ENCODE results near the gene MATCAP1.

The MATCAP1 gene

DNA sequence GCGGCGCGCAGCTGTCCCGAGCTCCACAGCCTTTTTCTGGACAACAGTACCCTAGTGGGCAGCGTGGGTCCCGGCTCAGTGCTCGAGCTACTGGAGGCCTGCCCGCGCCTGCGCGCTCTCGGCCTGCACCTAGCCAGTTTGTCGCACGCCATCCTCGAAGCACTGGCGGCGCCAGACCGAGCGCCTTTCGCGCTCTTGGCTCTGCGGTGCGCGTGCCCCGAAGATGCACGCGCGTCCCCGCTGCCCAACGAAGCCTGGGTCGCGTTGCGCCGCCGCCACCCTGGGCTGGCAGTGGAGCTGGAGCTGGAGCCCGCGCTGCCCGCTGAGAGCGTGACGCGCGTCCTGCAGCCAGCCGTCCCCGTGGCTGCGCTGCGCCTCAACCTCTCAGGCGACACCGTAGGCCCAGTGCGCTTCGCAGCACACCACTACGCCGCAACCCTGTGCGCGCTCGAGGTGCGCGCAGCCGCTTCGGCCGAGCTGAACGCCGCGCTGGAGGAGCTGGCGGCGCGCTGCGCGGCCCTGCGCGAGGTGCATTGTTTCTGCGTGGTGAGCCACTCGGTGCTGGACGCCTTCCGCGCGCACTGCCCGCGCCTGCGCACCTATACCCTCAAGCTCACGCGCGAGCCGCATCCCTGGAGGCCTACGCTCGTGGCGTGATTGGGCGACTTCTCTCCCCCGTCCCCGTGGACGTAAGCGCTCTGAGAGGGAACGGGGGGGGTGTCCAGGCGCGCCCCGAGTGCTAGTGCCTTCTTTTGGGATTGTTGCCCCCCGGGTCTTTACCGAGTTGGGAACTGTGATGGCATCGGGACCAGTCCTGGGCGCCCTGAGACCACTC is 20.4 kb downstream of the MATCAP1 start:
- Mint-ChIP-seq H3K36me3 (peaks cover 45% of the 10 kb centered on the region), H3K4me3 (peak overlapping the region; percentile 95), H3K4me1 (peaks cover 62% of the 10 kb centered on the region), H3K27ac (no peak overlapping the region), H3K9me3 (no peaks in the 10 kb centered on the region)
- peak; percentile 4 for ATAC-seq
- DNase-seq (ENCODE audit: low spot score in 2 of 2), result peak in 1 of 2 donors; percentile 59

DNA sequence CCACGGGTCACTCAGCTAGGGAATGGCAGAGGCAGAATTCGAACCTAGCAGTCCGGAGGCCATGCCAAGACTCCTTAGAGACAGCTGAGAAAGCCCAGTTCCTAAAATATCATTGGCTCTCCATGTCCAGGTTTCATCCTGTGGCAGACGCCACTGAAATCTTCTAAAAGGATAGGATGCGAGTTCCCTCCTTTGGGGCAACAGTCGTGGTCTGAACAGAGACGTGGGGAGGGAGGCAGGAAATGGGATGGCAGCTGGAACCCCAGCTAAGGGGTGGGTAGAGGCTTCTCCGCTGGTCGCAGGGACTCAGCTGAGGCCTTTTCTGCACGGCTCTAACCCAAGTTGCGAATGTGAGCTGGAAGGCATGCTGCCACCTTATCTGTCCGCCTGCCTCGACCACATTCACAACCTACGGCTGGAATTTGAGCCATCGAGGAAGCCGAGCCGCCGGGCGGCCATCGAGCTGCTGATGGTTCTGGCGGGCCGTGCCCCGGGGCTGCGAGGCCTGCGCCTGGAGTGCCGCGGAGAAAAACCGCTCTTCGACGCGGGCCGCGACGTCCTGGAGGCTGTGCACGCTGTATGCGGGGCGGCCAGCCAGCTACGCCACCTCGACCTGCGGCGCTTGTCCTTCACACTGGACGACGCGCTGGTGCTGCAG is 21.1 kb downstream of the MATCAP1 start:
- Mint-ChIP-seq H3K36me3 (peaks cover 38% of the 10 kb centered on the region), H3K27ac (no peak overlapping the region), H3K4me3 (peak overlapping the region; percentile 95), H3K4me1 (peaks cover 65% of the 10 kb centered on the region), H3K9me3 (no peaks in the 10 kb centered on the region)
- DNase-seq (ENCODE audit: low spot score in 2 of 2) (no peak), ATAC-seq (no peak)

DNA sequence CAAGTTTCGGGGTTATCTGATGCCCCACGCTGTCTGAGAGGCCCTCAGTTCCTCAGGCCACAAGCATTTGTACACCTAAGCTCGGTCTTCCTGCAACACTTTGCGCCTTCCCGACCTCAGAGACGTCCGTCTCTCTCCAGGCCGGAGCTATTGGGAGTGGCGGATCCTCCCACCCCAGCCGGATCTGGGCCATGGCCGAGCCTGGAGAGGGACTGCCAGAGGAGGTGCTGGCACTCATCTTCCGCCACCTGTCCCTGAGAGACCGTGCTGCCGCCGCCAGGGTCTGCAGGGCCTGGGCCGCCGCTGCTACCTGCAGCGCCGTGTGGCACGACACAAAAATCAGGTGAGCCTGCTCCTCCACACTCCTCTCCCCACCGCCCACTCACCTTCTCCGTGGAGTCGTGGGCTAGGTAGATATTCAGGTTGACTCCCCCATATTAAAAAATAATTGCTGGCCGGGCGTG is 22.1 kb downstream of the MATCAP1 start:
- Mint-ChIP-seq H3K4me1 (peaks cover 67% of the 10 kb centered on the region), H3K36me3 (peaks cover 28% of the 10 kb centered on the region), H3K4me3 (peak overlapping the region; percentile 95), H3K9me3 (no peaks in the 10 kb centered on the region), H3K27ac (no peak overlapping the region)
- DNase-seq (ENCODE audit: low spot score in 2 of 2), result no peak
- no peak for ATAC-seq

DNA sequence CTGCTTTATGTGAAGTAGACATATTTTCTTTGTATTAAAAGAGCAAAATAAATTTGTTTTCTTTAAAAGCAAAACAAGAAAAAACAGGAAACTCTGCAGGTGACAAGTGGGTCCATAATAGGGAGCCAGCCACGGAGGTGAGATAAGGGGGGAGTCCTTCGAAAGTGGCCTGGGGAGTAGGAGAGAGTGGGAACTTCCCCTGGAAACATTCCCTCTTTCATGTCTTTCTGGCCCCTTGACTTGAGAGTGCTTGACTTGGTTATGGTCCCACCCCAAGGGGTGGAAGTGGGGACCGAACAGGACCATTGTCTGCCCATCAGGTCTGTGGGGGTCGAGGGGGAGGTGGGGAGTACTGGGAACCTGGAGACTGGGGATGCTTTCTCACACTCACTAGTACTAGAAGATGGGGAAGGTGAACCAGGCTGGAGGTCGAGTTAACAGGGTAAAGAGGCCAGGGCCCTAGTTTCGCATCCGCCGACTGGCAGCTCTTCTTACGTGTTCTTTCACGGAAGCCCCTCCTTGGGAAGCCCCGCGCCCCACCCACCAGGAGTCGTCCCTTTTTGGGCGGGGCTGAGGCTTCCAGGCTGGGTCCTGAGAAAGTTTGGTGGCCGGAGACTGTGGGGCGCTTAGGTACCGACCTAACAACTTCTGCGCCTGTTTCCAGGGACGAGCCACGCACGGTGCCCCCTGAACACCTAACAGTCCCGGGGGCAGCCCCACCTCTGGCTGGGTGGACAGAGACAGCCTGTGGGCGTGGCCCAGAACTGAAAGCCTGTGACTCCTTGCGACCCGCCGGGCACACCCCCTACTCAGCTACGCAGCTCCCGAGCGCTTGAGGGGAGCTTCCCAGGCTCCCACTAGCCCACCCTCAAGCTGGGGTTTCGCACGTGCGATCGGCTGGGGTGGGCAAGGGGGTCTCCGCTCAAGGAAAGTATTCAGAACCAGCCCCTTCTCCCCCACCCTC is 24.8 kb downstream of the MATCAP1 start:
- H3K4me3 Mint-ChIP-seq, result peak overlapping the region; percentile 95
- ATAC-seq, result peak; percentile 72
- H3K4me1 Mint-ChIP-seq, result peaks cover 65% of the 10 kb centered on the region
- peak overlapping the region; percentile 94 for H3K27ac Mint-ChIP-seq
- peaks cover 25% of the 10 kb centered on the region for H3K36me3 Mint-ChIP-seq
- H3K9me3 Mint-ChIP-seq, result no peaks in the 10 kb centered on the region
- peak; percentile 70 to 94 for DNase-seq (ENCODE audit: low spot score in 2 of 2)

DNA sequence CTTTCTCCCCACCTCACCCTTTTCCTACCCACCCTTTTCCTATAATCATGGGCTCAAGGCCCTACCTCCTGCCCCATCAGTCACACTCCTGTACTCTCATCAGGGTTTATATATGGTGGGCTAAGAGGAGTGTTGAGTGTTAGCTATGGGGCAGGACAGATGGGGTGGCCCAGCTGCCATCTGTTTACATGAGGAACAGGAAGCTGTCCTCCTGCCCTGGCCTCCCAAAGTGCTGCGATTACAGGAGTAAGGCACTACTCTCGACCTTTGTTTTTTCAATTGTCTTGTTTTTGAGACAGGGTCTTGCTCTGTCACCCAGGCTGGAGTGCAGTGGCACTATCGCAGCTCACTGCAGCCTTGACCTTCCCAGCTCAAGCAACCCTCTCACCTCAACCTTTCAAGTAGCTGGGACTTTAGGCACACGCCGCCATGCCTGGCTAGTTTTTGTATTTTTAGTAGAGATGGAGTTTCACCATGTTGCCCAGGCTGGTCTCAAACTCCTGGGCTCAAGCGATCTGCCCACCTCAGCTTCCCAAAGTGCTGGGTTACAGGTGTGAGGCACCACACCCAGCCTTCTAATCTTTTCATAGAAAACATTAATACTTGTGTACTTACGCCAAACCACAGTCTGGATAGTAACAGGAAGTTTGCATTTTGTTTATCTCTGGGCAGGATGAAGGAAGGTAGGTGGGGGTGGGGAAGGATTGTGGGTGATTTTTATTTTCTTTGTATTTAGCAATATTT is 25.7 kb downstream of the MATCAP1 start:
- Mint-ChIP-seq H3K4me1 (peaks cover 70% of the 10 kb centered on the region), H3K4me3 (peak overlapping the region; percentile 95), H3K36me3 (peaks cover 32% of the 10 kb centered on the region), H3K9me3 (no peaks in the 10 kb centered on the region), H3K27ac (peak overlapping the region; percentile 94)
- ATAC-seq (no peak), DNase-seq (ENCODE audit: low spot score in 2 of 2) (no peak)

DNA sequence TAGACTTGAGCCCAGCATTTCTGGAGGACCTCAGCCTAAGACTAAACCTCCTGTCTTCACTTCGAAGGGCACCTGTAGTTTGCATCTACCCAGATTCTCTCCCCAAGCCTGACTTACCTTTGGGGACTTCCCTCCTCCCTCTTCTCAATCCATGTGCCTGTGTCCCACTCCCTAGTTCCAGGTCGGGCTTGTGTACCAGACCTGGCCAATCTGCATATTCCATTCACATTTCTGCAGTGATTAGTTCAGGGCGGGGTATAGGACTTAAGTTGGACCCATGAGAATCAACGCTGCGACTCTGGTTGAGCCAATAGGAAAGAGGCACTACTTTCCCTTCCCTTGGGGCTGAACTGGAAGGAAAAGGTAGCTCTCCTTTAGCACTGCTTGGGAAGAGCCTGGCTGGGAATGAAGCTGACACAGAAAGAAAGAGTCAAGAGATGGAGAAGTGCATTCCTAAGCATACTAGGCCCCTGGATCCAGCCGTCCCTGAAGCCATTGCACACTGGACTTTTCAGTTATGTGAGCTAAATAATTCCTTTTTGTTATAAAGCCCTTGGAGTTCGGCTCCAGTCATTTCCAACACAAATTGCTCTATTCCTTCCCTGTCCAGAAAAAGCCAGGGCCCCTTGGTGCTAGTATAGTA is 26.5 kb downstream of the MATCAP1 start:
- Mint-ChIP-seq H3K4me3 (peak overlapping the region; percentile 95), H3K9me3 (no peaks in the 10 kb centered on the region), H3K36me3 (peaks cover 38% of the 10 kb centered on the region), H3K27ac (peak overlapping the region; percentile 94), H3K4me1 (peaks cover 70% of the 10 kb centered on the region)
- DNase-seq (ENCODE audit: low spot score in 2 of 2), result no peak
- ATAC-seq, result no peak

DNA sequence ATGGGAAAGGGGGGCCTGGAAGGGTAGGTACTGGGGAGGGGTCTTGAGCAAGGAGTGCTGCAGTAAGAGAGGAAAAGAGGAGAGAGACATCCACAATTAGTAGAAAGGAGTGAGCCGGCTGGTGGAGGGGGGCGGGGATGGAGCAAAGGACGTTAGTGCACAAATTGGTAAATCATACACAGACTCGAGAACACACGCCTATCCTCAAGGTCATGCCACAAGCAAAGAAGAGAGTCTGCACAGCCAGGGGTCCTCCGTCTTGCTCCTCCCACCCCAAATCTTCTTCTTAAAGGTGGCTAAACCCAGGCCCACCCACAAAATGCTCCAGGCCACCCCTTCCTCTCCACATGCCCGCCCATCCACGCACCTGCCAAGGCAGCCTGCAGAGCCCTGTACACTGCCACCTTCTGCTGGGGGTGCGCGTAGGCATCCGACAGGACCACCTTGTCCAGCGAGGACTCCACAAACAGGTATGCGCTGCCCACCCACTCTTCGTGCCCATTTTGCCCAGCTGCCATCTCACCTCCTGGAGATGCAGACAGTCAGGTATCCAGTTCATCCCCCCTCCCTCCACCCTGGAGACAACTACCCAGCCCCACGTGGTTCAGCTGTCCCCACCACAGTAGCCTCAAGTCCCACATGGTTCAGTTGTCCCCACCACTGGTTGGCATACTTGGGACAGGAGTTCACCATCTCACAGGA is 27.5 kb downstream of the MATCAP1 start:
- Mint-ChIP-seq H3K9me3 (no peaks in the 10 kb centered on the region), H3K36me3 (peaks cover 39% of the 10 kb centered on the region), H3K27ac (peak overlapping the region; percentile 94), H3K4me3 (peak overlapping the region; percentile 95), H3K4me1 (peaks cover 71% of the 10 kb centered on the region)
- no peak for DNase-seq (ENCODE audit: low spot score in 2 of 2)
- no peak for ATAC-seq

DNA sequence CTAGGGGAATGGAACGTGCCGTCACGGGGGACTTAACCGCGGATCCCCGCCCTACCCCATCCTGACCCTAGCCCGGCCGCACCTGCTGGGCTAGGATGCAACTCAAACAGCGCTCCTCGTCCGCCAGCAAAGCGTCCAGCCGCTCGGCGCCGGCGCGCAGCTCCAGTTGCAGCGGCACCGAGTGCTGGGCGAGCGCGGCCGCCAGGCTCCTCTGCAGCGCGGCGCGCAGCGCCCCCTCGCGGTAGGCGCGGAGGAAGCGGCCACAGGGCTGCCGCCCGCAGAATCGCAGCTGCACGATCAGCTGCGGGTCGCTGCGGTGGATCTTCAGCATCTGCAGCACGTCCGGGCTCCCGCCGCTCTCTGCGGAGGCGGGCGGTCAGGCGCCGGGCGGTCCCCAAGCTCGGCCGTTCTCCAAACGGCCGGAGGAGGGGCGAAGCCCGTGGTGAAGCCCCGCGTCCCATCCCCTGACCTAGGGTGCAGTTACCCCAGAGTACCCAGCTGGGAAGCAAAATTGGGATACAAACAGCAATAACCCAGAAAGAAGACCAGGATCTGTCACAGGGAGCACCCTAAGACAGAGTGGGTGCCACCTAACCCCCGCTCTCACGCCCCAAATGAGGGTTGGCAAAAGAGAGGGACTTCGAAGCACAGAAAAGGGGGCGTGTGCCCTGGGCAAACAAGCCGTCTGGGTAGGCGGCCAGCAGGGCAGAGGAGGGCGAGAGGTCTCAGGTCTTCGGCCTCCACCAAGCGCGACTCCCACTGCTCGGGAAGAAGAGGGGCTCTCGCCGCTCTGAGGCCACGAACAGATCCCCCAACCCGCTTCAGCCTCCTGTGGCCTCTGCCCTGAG is 28.2 kb downstream of the MATCAP1 start:
- ATAC-seq (peak; percentile 50), DNase-seq (ENCODE audit: low spot score in 2 of 2) (peak; percentile 86 to 89)
- peaks cover 36% of the 10 kb centered on the region for H3K36me3 Mint-ChIP-seq
- H3K4me3 Mint-ChIP-seq, result peak overlapping the region; percentile 95
- no peaks in the 10 kb centered on the region for H3K9me3 Mint-ChIP-seq
- H3K4me1 Mint-ChIP-seq, result peaks cover 68% of the 10 kb centered on the region
- no peak overlapping the region for H3K27ac Mint-ChIP-seq

DNA sequence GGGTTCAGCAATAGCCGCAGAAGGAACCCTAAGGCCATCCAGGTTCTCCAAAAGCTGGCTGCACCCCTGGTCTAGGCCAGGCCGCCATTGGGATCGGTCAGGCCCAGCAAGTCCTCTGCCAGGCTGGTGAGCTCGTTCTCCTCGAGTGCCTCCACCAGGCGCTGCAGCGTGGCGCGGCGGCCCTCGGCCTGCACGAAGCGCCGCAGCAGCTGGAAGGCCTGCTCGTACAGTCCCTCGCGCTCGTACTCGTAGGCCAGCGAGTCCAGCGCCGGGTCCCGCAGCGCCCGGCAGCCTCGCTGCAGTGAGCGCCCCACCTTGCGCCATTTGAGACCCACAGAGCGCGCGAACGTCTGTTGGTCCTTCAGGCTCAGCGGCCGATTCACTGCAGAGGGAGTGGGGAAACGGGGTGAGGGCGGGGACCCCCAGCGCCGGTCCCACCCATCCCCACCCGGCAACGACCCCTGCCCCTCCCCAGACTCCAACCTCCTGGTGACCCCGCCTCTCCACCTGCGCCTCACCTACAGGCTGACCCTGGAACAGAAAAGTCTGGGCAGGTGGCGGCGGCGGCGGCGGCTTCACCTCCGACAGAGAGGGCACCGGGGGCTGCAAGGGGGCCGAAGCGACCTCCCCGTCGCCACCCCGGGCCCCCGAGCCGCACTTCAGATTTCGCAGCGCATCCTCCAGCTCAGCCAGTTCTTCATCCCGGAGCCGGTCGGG is 29.0 kb downstream of the MATCAP1 start:
- ATAC-seq, result no peak
- Mint-ChIP-seq H3K4me3 (peak overlapping the region; percentile 95), H3K9me3 (no peaks in the 10 kb centered on the region), H3K27ac (no peak overlapping the region), H3K4me1 (peaks cover 68% of the 10 kb centered on the region), H3K36me3 (peaks cover 36% of the 10 kb centered on the region)
- no peak for DNase-seq (ENCODE audit: low spot score in 2 of 2)

DNA sequence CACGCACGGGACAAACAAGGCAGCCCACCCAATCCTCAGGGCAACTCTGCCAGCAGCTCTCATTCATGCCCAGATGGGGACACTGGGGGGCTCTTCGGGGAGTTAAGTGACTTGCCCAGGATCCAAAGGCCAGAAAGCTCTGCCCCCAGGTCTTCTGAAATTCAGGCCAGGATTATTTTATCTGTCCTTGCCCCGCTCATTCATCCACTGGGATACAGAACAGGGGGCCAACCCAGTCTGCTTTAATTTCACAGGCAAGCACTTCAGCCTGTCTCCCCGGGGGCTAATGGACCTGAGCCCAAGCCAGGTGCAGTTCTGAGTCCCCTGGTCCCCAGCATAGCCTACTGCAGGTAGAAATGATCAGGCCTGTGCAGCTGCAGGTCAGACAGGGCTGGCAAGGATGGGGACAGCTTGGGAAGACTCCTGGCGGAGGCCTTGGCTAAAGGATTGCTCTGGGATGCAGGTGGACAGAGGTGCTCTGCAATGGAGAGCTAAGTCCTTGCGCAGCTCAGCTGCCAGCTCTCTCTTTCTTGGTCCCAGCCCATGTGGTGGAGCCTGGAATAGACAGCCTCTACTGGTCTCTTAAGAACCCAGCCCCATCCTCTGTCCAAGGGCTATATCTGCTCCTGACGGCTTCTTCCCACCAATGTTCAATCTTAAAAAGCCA is 32.2 kb downstream of the MATCAP1 start:
- Mint-ChIP-seq H3K4me1 (peaks cover 55% of the 10 kb centered on the region), H3K27ac (peak overlapping the region; percentile 60), H3K36me3 (peaks cover 63% of the 10 kb centered on the region), H3K4me3 (peak overlapping the region; percentile 71), H3K9me3 (no peaks in the 10 kb centered on the region)
- DNase-seq (ENCODE audit: low spot score in 2 of 2) (no peak), ATAC-seq (no peak)

DNA sequence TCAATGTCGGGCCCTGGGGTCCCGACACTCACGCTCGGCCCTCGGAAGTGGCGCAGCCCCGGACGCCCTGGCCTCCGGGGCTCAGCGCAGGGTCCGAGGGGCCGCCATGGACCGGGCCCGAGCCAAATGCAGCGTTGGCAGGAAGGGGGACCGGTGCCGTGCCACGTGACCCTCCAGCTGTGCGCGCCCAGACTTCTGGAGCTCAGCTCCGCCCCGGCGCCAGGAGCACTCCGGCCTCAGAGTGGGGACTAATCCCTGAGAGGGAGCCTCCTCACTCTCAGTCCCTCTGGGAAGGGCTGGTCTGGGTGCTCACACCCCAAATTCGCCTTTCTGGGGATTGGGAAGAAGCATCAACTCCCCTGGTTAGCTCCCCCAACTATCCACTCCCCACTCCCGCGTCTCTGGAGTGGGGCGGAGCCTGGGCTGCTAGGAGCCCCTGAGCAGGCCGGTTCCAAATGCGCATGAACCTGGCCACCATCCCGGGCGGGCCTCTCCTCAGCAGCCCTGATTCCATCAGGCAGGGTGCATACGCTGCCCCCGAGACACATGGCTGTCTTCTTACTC is 32.8 kb downstream of the MATCAP1 start, which contains the start of gene B3GNT9:
Gene B3GNT9, minus strand, starts transcription at position 166 of the 564 bp plus-strand sequence. CDS start 513 bp downstream, outside the sequence.
- DNase-seq (ENCODE audit: low spot score in 2 of 2) (peak in 1 of 2 donors; percentile 73), ATAC-seq (peak; percentile 61)
- Mint-ChIP-seq H3K4me1 (peaks cover 48% of the 10 kb centered on the region), H3K36me3 (peaks cover 69% of the 10 kb centered on the region), H3K27ac (peak within 1 kb of the TSS; percentile 60), H3K9me3 (no peaks in the 10 kb centered on the region), H3K4me3 (peak within 1 kb of the TSS; percentile 71)

Measured in stimulated activated effector memory CD8-positive, alpha-beta T cell treated with anti-CD3 and anti-CD28 coated beads, Interleukin-12 subunit alpha, Interleukin-12 subunit beta, amount 100 ng/mL, for 72 hours (primary cell).